GM12892 (cell line): ENCODE data around the gene KRTAP5-4.

Source experiments
- POLR2A ChIP-seq: IDR thresholded peaks from 2 replicates; pipeline ENCODE4 v1.6.1; 2011; ENCODE audit warnings: low read depth, low read length, control low read depth
- POLR2AphosphoS5 ChIP-seq: IDR thresholded peaks from 2 replicates; pipeline ENCODE4 v1.6.1; 2011; ENCODE audit warnings: low read depth, low read length, control low read depth
- TAF1 ChIP-seq: IDR thresholded peaks from 2 replicates; pipeline ENCODE4 v1.6.1; 2011; ENCODE audit warnings: low read depth, mild to moderate bottlenecking, control low read depth, low read length, borderline replicate concordance

DNA sequence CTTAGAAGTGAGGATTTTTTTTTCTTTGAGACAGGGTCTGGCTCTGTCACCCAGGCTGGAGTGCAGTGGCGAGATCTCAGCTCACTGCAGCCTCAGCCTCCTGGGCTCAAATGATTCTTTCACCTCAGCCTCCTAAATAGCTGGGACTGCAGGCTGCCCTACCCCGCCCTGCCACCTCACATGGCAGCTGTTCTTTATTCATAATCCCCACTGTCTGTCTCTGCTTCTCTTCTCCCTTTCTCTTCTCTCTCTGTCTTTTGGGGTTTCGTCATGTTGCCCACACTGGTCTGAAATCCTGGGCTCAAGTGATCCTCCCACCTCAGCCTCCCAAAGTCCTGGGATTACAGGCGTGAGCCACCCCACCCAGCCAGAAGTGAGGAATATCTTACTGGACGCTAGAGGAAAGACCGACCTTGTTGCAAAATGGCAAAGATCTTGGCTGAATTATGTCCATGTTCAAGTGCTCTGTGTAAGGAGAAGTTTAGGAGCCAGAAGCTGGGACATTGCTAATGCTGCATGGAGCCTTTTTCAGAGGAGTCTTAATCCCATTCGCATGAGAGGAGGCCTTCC is 29.6 kb upstream of the KRTAP5-4 start:
- TF ChIP-seq POLR2AphosphoS5: no peak
- no peak for TF ChIP-seq POLR2A
- no peak for TF ChIP-seq TAF1
